ENCODE results near the gene ZNF714.

- TF ChIP-seq CTCF (IDR thresholded peaks at IDR 0.05), result no peak
- no peak for TF ChIP-seq POLR2A (IDR thresholded peaks at IDR 0.05)
Observed at GRCh38 chr19:21101521-21102242, 19.7 kb downstream of the ZNF714 start.

All from thyroid gland (tissue), 4 donors.